ENCODE results near the gene TSTD2. TPM values are rescaled to one million over a fixed set of nuclear protein-coding genes. Genes with fewer than 3 reads are reported as not detected.
A peak's percentile ranks its signal among the peaks of the same experiment; 100 is the strongest.

Gene TSTD2
- total and polyA plus RNA-seq, 8 donors, result 7.8 to 16.8 (median 10.0) TPM

- Histone ChIP-seq H3K4me1 (no peaks in the 10 kb centered on the region), H3K9me3 (no peaks in the 10 kb centered on the region), H3K27ac (no peak overlapping the region), H3K4me3 (no peak overlapping the region), H3K27me3 (no peaks in the 10 kb centered on the region), H3K36me3 (peaks cover 0 to 48% (median 15%) of the 10 kb centered on the region in 3 donors)
- intact Hi-C loops (cut with DNase I), result no loop called here
- 89 to 90% methylated on average over 8 of the region's 8 CpGs for WGBS, 2 donors
- FAIRE-seq (no peak), ATAC-seq (no peak), DNase-seq (no peak)
- TF ChIP-seq CTCF (IDR thresholded peaks at IDR 0.05), result no peak
Observed at GRCh38 chr9:97600531-97601227, 32.5 kb downstream of the TSTD2 start.

- FAIRE-seq, result no peak
- ATAC-seq, result no peak
- intact Hi-C loops (cut with DNase I), result loop anchor here (5.0 to 10.0 kb wide), 2 partner anchors 132 to 135 kb away; no protein-coding TSS in a partner anchor
Observed at GRCh38 chr9:97599314-97599846, 33.8 kb downstream of the TSTD2 start.

GRCh38 chr9:97598461-97599288 lies 34.5 kb downstream of the TSTD2 start:
- Histone ChIP-seq H3K27ac (no peak overlapping the region), H3K9me3 (no peaks in the 10 kb centered on the region), H3K36me3 (peaks cover 0 to 27% (median 0%) of the 10 kb centered on the region in 3 donors), H3K27me3 (no peaks in the 10 kb centered on the region), H3K4me3 (no peak overlapping the region), H3K4me1 (peaks cover 0 to 4% (median 0%) of the 10 kb centered on the region in 3 donors)
- ATAC-seq (peak; percentile 85 to 95 (median 88)), FAIRE-seq (no peak), DNase-seq (peak in 4 of 6 donors; percentile 66 to 79 (median 69))
- 19% methylated on average over 11 of the region's 11 CpGs for WGBS, 2 donors
- TF ChIP-seq CTCF (IDR thresholded peaks at IDR 0.05), result peak; percentile 67 to 82 (median 79)
- intact Hi-C loops (cut with DNase I), result loop anchor here (5.0 to 10.0 kb wide), 2 partner anchors 131 to 134 kb away; no protein-coding TSS in a partner anchor

More at GRCh38 chr9:97599314-97599846, 33.8 kb downstream of the TSTD2 start:
- WGBS, 2 donors, result 68 to 69% methylated on average over 7 of the region's 7 CpGs
- no peaks in the 10 kb centered on the region for H3K9me3 ChIP-seq
- DNase-seq, result no peak
- no peak overlapping the region for H3K27ac ChIP-seq
- H3K4me1 ChIP-seq, result peaks cover 0 to 4% (median 0%) of the 10 kb centered on the region in 3 donors
- TF ChIP-seq CTCF (IDR thresholded peaks at IDR 0.05), result no peak
- H3K36me3 ChIP-seq, result peaks cover 0 to 35% (median 4%) of the 10 kb centered on the region in 3 donors
- H3K27me3 ChIP-seq, result no peaks in the 10 kb centered on the region
- H3K4me3 ChIP-seq, result no peak overlapping the region

GRCh38 chr9:97596906-97597305 lies 36.3 kb downstream of the TSTD2 start:
- Histone ChIP-seq H3K27me3 (no peaks in the 10 kb centered on the region), H3K27ac (no peak overlapping the region), H3K4me3 (no peak overlapping the region), H3K36me3 (peaks cover 0 to 19% (median 0%) of the 10 kb centered on the region in 3 donors), H3K4me1 (peaks cover 0 to 4% (median 0%) of the 10 kb centered on the region in 3 donors), H3K9me3 (no peaks in the 10 kb centered on the region)
- ATAC-seq, result no peak
- TF ChIP-seq CTCF (IDR thresholded peaks at IDR 0.05), result no peak
- WGBS, 2 donors, result 80 to 89% methylated on average over 4 of the region's 4 CpGs
- FAIRE-seq, result no peak
- intact Hi-C loops (cut with DNase I), result loop anchor here (5.0 to 10.0 kb wide), 2 partner anchors 130 to 132 kb away; no protein-coding TSS in a partner anchor
- DNase-seq, result no peak
